ENCODE data around the gene NRSN1. TPM values are rescaled to one million over a fixed set of nuclear protein-coding genes. Genes with fewer than 3 reads are reported as not detected.

NRSN1 gene
- total RNA-seq, 4 donors from 2014 or later = not detected

DNA sequence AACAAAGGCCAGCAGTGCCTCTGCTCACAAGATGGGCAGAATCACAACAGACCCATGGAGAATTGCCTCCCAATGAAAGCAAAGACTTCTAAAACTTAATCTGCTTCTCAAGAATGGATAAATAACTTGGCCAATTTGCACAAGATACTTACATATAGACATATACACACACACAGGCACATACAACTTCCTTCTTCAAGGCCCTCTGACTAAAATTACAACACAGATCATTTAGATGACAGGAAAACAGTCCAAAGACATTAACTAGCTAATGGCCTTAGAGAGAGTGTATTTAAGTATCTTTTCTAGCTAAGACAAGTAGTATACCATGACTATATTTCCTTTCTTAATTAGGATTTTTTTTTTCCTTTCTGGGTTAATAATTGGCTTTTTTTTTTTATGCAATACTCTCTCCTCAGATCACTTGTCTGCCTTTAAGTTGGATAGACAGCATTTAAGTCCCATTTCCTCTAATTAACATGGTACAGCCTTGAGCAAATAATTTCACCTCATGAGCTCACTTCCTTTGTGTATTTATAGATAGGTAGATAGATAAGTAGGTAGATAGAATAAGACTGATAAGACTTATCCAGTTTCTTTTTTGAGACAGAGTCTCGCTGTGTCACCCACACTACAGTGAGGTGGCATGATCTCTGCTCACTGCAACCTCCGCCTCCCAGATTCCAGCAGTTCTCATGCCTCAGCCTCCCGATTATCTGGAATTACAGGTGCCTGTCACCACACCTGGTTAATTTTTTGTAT is 70.0 kb downstream of the NRSN1 start:
- intact Hi-C loops (cut with DNase I) = no loop called here
- Histone ChIP-seq H3K36me3 (no peaks in the 10 kb centered on the region), H3K9me3 (no peaks in the 10 kb centered on the region), H3K27me3 (peaks cover 0 to 6% (median 0%) of the 10 kb centered on the region in 4 donors), H3K27ac (no peak overlapping the region), H3K4me3 (no peak overlapping the region), H3K4me1 (no peaks in the 10 kb centered on the region)
- DNase-seq = no peak
- 89 to 94% methylated on average over 3 of the region's 3 CpGs for WGBS, 2 donors
- TF ChIP-seq POLR2A (IDR thresholded peaks at IDR 0.05) (no peak), CTCF (IDR thresholded peaks at IDR 0.05) (no peak)

Small RNA genes lying within 50 kb of the gene (small RNA-seq; reads per million reads assigned to genes)
- 0 to 0.54 (median 0.04) reads per million in 4 donors for gene RF00218

Other genes with a start within 250 kb of the NRSN1 start
- gene DCDC2, start 231.8 kb downstream of the NRSN1 start, total RNA-seq = under 1 TPM in 1 of 4 donors, not detected in 3; 0.15 TPM

All from esophagus squamous epithelium (tissue), 5 donors.